ENCODE results near the gene PARD3.

DNA sequence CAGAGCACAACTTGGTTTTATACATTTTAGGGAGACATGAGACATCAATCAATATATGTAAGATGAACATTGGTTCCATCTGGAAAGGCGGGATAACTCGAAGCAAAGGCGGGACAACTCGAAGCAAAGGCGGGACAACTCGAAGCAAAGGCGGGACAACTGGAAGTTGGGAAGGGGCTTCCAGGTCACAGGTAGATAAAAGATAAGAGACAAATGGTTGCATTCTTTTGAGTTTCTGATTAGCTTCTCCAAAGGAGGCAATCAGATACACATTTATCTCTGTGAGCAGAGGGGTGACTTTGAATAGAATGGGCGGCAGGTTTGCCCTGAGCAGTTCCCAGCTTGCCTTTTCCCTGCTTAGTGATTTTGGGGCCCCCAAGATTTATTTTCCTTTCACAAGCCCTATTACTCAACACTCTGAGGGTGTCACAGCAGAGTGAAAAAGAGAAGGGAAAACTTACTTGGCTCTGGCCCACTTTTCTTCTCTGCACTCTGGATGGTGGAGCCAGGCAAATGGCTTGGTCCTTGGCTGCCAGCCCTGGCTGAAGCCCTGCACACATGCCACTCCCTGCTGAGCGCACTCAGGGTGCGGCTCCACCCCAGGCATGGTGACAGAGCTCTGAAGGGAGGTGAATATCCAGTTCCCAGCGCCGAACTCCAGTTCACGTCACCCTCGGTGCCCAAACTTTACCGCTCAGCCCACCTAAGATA, 46.7 kb downstream of the PARD3 start:
- TF ChIP-seq, protein P1, sequence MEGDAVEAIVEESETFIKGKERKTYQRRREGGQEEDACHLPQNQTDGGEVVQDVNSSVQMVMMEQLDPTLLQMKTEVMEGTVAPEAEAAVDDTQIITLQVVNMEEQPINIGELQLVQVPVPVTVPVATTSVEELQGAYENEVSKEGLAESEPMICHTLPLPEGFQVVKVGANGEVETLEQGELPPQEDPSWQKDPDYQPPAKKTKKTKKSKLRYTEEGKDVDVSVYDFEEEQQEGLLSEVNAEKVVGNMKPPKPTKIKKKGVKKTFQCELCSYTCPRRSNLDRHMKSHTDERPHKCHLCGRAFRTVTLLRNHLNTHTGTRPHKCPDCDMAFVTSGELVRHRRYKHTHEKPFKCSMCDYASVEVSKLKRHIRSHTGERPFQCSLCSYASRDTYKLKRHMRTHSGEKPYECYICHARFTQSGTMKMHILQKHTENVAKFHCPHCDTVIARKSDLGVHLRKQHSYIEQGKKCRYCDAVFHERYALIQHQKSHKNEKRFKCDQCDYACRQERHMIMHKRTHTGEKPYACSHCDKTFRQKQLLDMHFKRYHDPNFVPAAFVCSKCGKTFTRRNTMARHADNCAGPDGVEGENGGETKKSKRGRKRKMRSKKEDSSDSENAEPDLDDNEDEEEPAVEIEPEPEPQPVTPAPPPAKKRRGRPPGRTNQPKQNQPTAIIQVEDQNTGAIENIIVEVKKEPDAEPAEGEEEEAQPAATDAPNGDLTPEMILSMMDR (conservative IDR thresholded peaks at IDR 0.05; ENCODE audit: low read length): no peak
- no peak for TF ChIP-seq EZH2phosphoT487 (IDR thresholded peaks at IDR 0.05; ENCODE audit: borderline replicate concordance)

Measured in Loucy (cell line).